NCI-H2227 (cell line): ENCODE results near the gene HHAT.
"Not testable (repeated sequence)": the region's sequence is repeated elsewhere in the genome, so short reads cannot be mapped to it uniquely, and the experiment has no call there.

Experiments
- DNase-seq: peaks from one replicate; lab custom pipeline; 2025; ENCODE audit not compliant: unreplicated experiment; lab: John Stamatoyannopoulos, UW

HHAT gene

GRCh38 chr1:210627755-210628154 lies 299.1 kb downstream of the HHAT start:
- DNase-seq, result no peak

GRCh38 chr1:210629276-210629675 lies 300.6 kb downstream of the HHAT start:
- DNase-seq, result no peak

DNA sequence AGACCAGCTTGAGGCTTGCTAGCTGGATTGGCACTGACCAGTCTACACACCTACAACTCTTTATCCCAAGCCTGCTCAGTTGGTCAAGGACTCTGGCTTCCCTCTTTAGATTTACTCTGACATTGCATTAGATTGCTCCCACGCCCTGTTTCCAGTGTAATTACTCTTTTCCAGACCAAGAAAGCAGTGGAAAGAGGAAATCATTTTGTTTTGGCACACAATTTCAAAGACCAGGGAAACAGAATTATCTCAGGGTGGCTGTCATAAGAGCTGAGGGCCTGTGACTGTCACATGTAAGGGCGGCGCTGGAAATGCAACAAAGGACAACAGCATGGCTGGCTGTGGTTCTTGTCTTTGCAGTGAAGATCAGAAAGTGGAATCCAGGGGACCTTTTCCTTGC lies 302.7 kb downstream of the HHAT start:
- DNase-seq, result no peak

DNA sequence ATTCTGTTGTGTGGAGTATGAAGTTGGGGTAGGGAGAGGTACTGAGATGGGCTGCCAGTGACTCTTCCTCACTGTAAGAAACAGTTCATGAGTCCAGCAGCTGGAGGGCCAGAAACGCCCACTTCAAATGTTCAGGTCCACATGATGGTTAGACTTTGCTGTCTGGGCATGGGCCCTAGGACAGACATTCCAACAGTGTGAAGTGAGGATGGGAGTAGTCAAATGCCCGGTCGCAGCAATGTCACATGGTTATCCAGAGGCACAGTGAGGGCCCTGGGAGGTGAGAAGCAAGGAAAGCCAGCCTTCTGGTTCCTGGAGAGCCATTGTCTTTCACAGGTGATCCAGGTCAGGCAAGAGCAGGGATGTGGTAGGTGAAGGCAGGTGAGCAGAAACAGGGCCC lies 304.4 kb downstream of the HHAT start:
- DNase-seq, result no peak

DNA sequence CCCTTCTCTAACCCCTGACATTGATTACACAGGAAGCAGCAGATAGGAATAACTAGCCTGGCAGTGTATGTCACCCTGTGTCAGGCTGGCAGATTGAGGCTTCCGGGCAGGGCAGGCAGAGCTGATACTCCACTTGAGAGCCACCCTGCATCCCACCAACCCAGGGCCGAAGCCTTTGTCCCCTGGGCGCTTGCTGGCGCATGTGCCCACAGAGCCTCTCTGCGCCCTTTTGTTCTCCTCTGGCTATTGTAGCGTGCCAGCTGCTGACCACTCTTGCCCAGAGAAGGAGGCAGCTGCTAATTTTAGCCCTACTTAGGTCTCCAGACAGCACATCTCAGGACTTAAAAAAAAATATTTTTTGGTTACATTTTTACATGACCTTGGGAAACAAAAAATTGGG lies 304.9 kb downstream of the HHAT start:
- no peak for DNase-seq

DNA sequence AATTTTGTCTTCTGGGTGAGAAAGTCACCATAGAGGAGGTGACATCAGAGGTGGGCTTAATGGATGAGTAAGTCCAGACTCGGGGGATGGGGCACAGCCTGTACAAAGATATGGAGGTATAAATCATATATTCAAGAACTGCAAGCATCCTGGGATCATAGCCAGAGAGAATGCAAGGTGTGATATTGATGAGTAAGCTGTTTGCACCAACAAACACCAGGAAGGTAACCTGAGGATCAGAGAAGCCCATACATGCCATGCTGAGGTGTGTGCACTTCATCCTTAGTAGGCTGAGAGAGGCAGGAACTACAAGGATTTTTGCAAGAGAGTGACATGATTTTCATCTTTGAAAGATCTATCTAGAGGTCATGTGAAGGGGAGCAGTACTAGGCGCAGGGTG lies 306.4 kb downstream of the HHAT start:
- no peak for DNase-seq

GRCh38 chr1:210641582-210641981 lies 312.9 kb downstream of the HHAT start:
- DNase-seq, result no peak

DNA sequence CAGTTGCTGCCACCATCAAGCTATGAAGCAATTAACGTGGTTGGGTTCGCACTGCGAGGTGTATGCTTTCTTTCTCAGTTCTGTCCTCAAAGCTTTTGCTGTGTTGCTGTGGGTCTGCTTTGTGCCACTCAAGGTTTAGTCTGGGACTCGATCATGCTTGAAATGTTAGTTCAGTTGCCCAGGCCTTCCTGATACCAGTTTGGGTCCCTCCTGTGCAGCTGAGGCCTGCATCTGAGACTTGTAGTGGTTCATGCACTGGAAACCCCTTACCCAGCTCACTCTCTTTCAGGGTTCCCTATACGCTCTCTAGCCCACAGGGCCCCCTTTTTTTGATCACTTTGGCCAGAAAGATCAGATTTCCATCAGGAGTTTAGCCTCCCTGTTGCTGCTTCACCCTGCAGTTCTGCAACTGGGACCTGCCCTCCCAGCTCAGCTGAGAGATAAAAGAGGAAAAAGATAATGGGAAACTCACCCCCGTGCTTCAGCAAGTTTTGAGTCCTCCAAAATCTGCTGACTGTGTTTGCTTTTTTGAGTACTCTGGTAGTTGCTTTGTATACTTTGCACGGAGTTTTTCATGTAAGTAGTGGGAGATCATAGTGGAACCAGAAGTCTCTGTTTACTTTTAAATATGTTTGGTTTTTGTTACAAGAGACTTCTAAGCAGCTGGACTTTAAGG lies 317.0 kb downstream of the HHAT start:
- DNase-seq, result no peak

DNA sequence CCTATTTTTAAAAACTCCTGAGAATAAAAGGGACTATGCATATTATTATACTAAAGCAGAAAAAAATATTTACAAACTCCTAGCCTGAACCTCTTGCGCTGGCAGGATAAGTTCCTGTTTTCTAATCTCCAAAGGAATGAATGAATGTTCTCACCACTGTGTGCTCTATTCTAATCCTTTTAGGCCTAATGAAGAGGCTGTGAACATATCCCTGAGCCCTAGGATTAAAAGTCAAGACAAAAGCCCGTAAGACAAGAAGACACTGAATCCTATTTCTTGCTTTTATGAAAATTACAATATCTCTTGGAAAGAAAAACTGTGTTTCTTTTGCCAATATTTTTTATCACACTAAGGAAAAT lies 317.5 kb downstream of the HHAT start:
- DNase-seq, result no peak

- no peak for DNase-seq
Measured at GRCh38 chr1:210647406-210648333, 319.0 kb downstream of the HHAT start.

DNA sequence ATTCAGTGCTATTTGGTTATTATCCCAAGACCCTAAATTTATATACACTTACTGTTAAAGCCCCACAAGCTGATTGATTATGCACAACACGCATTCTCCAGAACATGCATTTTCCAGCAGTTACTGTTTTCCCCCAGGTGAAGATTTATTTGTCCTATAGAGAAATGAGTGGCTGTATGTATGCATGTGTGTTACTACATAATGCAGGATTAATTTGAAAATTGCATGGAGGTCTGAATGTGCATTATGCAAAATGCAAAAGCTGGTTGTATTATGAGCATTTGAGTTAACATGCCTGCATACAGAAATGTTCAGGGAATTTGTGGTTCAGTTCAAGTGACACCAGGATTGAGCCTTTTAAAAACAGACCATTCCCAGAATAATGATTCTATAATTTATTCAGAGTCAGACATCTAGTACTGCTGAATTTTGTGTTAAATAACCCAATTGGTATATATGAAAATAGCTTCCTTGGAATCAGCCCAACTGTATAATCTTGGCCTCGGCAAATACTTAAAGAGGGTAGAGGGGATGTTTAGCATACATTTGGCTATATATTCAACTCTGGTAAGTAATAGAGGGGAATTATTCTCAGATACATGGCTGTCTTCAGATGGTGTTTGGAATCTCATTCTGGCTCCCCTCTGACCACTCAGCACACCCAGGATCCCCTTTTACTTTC lies 320.0 kb downstream of the HHAT start:
- no peak for DNase-seq

- no peak for DNase-seq
Measured at GRCh38 chr1:210650403-210650802, 321.7 kb downstream of the HHAT start.

DNA sequence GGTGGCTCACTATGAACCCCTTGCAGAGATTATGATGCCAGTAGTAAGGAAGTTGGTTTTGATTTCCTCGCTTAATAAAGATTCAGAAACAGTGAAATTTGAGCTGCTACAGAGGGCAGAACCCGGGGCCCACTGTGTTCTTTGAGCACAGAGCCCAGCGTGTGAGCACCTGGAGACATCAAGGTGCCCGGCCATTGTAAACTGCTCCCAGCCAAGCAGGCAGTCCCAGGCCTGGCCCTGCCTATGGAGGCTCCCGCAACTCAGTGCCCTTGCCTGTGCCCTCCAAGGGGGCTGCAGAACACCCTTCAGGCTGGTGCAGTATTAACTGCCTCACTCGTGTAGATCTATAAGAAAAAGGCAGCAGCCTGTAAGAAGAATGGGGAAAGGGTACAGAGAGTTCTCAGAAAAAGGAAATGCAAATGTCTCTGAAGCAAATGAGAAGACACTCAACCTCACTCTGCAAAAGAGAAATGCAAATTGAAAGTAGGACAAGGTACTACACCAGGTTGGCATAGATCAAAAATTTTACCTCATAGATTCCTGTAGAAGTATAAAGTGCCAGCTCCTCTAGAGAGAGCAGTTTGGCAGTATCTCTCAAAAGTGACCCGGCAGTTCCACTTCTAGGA lies 323.7 kb downstream of the HHAT start:
- DNase-seq, result no peak

- peak; percentile 32 for DNase-seq
Measured at GRCh38 chr1:210653771-210654170, 325.1 kb downstream of the HHAT start.

- no peak for DNase-seq
Measured at GRCh38 chr1:210654176-210654981, 325.7 kb downstream of the HHAT start.

DNA sequence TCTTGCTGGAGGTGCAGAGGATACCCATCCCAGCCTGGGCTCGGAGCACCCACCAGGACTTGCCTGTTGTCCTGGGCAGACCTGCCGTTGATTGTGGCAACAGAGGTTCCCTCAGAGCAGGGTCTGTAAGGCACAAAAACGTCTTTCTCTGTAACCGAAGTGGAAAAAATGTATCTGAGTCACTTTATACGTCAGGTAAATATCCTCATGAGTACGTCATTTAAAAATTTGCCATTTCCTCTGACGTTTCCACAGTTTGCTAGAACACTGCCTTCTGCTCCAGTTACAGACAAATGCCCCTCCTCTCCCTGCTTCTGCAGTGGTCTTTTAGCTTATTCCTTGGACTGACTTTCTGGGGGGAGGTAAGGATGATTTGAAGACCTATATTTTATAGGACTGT lies 326.8 kb downstream of the HHAT start:
- no peak for DNase-seq

DNA sequence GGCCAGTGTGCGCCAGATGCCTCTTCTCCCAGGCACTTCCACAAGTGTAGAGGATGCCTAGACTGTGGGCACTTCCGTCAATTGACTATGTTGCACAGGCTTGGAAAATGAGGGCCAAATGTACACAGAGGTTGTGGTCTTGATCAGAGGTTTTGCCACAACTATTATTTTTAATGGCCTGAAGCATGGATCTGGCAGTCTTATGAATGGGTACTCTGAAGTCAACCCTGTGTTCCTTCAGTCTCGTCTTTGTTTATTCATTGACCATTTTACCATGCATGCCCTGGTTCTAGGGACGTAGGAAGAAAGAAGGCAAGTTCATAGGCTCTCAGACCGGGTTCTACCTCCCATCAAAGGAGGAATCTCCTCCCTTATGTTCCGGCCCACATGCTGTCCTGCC lies 329.1 kb downstream of the HHAT start:
- no peak for DNase-seq

- not testable (repeated sequence) for DNase-seq
Measured at GRCh38 chr1:210661520-210661919, 332.8 kb downstream of the HHAT start.

- peak; percentile 41 for DNase-seq
Measured at GRCh38 chr1:210662291-210663050, 333.8 kb downstream of the HHAT start.
